PC-3 (cell line): ENCODE results near the gene CDC6. TPM values are rescaled to one million over a fixed set of nuclear protein-coding genes. Genes with fewer than 3 reads are reported as not detected.
A peak's percentile ranks its signal among the peaks of the same experiment; 100 is the strongest.
"Not testable (repeated sequence)": the region's sequence is repeated elsewhere in the genome, so short reads cannot be mapped to it uniquely, and the experiment has no call there.

Experiments used
- ATAC-seq: fragments of 200-7000 bp; cut with Tn5 transposase; 2 replicates; pipeline ENCODE4 v1.9.1; 2020; ENCODE audit warnings: mild to moderate bottlenecking, moderate library complexity
- BruUV-seq: library from RNA; stranded (reverse); fragments of 400-500 nt; replicated peaks from 2 replicates; lab custom pipeline; 2021; lab: Mats Ljungman, UMichigan
- CTCF ChIA-PET: fragments of 300-600 bp; sonication (Branson Sonifier 250); formaldehyde crosslinking; loops from one replicate; lab custom pipeline; 2022; ENCODE audit warnings: antibody characterized with exemption; lab: Charles Lee
- POLR2A ChIA-PET: fragments of 300-600 bp; sonication (Branson Sonifier 250); formaldehyde crosslinking; loops from one replicate; lab custom pipeline; 2022; ENCODE audit warnings: antibody characterized with exemption; ENCODE audit not compliant: unreplicated experiment; lab: Charles Lee
- DNase-seq: peaks from one replicate; pipeline ENCODE4 v3.0.0-alpha.2; 2015
- H2AFZ ChIP-seq: fragments of 300-600 bp; sonication (generic); 2 replicates; pipeline ENCODE4 v1.6.0; 2016; ENCODE audit warnings: antibody characterized with exemption, low read length
- H3F3A ChIP-seq: fragments of 300-600 bp; sonication (generic); one replicate; pipeline ENCODE4 v1.6.0; 2017; ENCODE audit warnings: antibody characterized with exemption, low read length, control low read depth, mild to moderate bottlenecking; ENCODE audit not compliant: unreplicated experiment
- H3K27ac ChIP-seq: fragments of 300-600 bp; sonication (generic); 2 replicates; pipeline ENCODE4 v1.5.1; 2016; ENCODE audit warnings: mild to moderate bottlenecking, low read length
- H3K27me3 ChIP-seq: fragments of 300-600 bp; sonication (generic); 2 replicates; pipeline ENCODE4 v1.6.1; 2016; ENCODE audit warnings: low read length, mixed read lengths
- H3K36me3 ChIP-seq: fragments of 300-600 bp; sonication (generic); 2 replicates; pipeline ENCODE4 v1.6.1; 2016; ENCODE audit warnings: low read depth, mixed run types, low read length, mixed read lengths
- H3K4me1 ChIP-seq: fragments of 300-600 bp; sonication (generic); 2 replicates; pipeline ENCODE4 v1.5.1; 2016; ENCODE audit warnings: low read length; ENCODE audit not compliant: insufficient read depth
- H3K4me2 ChIP-seq: fragments of 300-600 bp; sonication (generic); 2 replicates; pipeline ENCODE4 v1.6.0; 2016; ENCODE audit warnings: low read length
- H3K4me3 ChIP-seq: fragments of 300-600 bp; sonication (generic); 2 replicates; pipeline ENCODE4 v1.5.1; 2016; ENCODE audit warnings: mild to moderate bottlenecking, low read length, mixed read lengths
- H3K79me2 ChIP-seq: fragments of 300-600 bp; sonication (generic); 2 replicates; pipeline ENCODE4 v1.6.1; 2017; ENCODE audit warnings: low read length, mixed read lengths
- H3K9ac ChIP-seq: fragments of 300-600 bp; sonication (generic); 2 replicates; pipeline ENCODE4 v1.6.0; 2016; ENCODE audit warnings: mild to moderate bottlenecking, low read length
- H3K9me2 ChIP-seq: fragments of 300-600 bp; sonication (generic); replicated peaks from 2 replicates; pipeline ENCODE4 v1.6.1; 2016; ENCODE audit warnings: mixed run types, low read length, mixed read lengths
- H3K9me3 ChIP-seq: fragments of 300-600 bp; sonication (generic); 2 replicates; pipeline ENCODE4 v1.6.1; 2016; ENCODE audit warnings: low read length, mixed read lengths
- H4K20me1 ChIP-seq: fragments of 300-600 bp; sonication (generic); 2 replicates; pipeline ENCODE4 v1.6.1; 2016; ENCODE audit warnings: low read length, mixed read lengths
- CTCF ChIP-seq: fragments of 300-600 bp; sonication (generic); conservative IDR thresholded peaks from 2 replicates; pipeline ENCODE4 v1.5.1; 2017; ENCODE audit warnings: antibody characterized with exemption, low read depth, mild to moderate bottlenecking, low read length
- EZH2 ChIP-seq: fragments of 300-600 bp; sonication (generic); IDR thresholded peaks from one replicate; pipeline ENCODE4 v1.6.1; 2017; ENCODE audit warnings: antibody characterized with exemption, mild to moderate bottlenecking, low read length; ENCODE audit not compliant: unreplicated experiment
- EZH2phosphoT487 ChIP-seq: fragments of 300-600 bp; sonication (generic); IDR thresholded peaks from 2 replicates; pipeline ENCODE4 v1.6.1; 2018; ENCODE audit warnings: mild to moderate bottlenecking, antibody characterized with exemption, low read length, borderline replicate concordance
- intact Hi-C: fragments of 100-400 bp; cut with micrococcal nuclease; formaldehyde crosslinking; loops from 2 replicates; pipeline ENCODE4 v1.9.0; 2023
- total RNA-seq: library from RNA; depleted of rRNA; stranded (reverse); fragments of >200 nt; gene quantifications from 2 replicates; pipeline ENCODE4 v1.2.3, GENCODE V29; 2014

The CDC6 gene
- total RNA-seq, 1 experiment from 2014 or later = 48.9 TPM

- Histone ChIP-seq H3K9me3 (no peaks in the 10 kb centered on the region), H3K79me2 (0 out of 2 replicates have a peak, but pooled peaks cover 4% of the 10 kb centered on the region), H2AFZ (no peak overlapping the region), H3K27ac (no peak overlapping the region), H4K20me1 (0 out of 2 replicates have a peak, but pooled peaks cover 5% of the 10 kb centered on the region), H3F3A (no peaks in the 10 kb centered on the region), H3K4me3 (no peak overlapping the region), H3K27me3 (no peaks in the 10 kb centered on the region), H3K36me3 (peaks cover 37% of the 10 kb centered on the region), H3K4me1 (peaks cover 10% of the 10 kb centered on the region), H3K9ac (no peak overlapping the region), H3K9me2 (no peaks in the 10 kb centered on the region), H3K4me2 (no peak overlapping the region)
- CTCF ChIA-PET = interaction anchor here (1.2 to 2.0 kb wide), 2 partner anchors 14 to 52 kb away, joined by 7 to 9 read pairs; no protein-coding TSS in a partner anchor
- intact Hi-C loops = loop anchor here (1.0 to 5.0 kb wide), 5 partner anchors 39 to 259 kb away; partner anchors contain the start of gene TOP2A
- ATAC-seq (peak; percentile 37; the same call in 1 of the 2 replicates), DNase-seq (peak; percentile 65)
- no TSS peak for BruUV-seq
- TF ChIP-seq CTCF (peak; percentile 72), EZH2 (no peak), EZH2phosphoT487 (no peak)
- POLR2A ChIA-PET = no interaction called here
Observed at GRCh38 chr17:40303009-40303657, 15.5 kb downstream of the CDC6 start.

- H3F3A ChIP-seq = no peaks in the 10 kb centered on the region
- DNase-seq = no peak
- no peak overlapping the region for H3K9ac ChIP-seq
- H4K20me1 ChIP-seq = 0 out of 2 replicates have a peak, but pooled peaks cover 5% of the 10 kb centered on the region
- no peak overlapping the region for H2AFZ ChIP-seq
- H3K27ac ChIP-seq = no peak overlapping the region
- ChIA-PET CTCF (interaction anchor here (1.2 to 2.0 kb wide), 2 partner anchors 13 to 51 kb away, joined by 7 to 9 read pairs; no protein-coding TSS in a partner anchor), POLR2A (no interaction called here)
- BruUV-seq = no TSS peak
- H3K4me3 ChIP-seq = no peak overlapping the region
- H3K36me3 ChIP-seq = peaks cover 37% of the 10 kb centered on the region
- H3K4me2 ChIP-seq = no peak overlapping the region
- H3K9me2 ChIP-seq = no peaks in the 10 kb centered on the region
- H3K79me2 ChIP-seq = 0 out of 2 replicates have a peak, but pooled peaks cover 4% of the 10 kb centered on the region
- ATAC-seq = no peak
- no peaks in the 10 kb centered on the region for H3K27me3 ChIP-seq
- intact Hi-C loops = loop anchor here (1.0 to 5.0 kb wide), 5 partner anchors 38 to 258 kb away; partner anchors contain the start of gene TOP2A
- H3K4me1 ChIP-seq = peaks cover 10% of the 10 kb centered on the region
- TF ChIP-seq CTCF (no peak), EZH2phosphoT487 (no peak), EZH2 (no peak)
- no peaks in the 10 kb centered on the region for H3K9me3 ChIP-seq
Observed at GRCh38 chr17:40303708-40304551, 16.3 kb downstream of the CDC6 start.

- ATAC-seq, POLR2A ChIA-PET, H3K27ac ChIP-seq: not testable (repeated sequence)
Observed at GRCh38 chr17:40304552-40304863, 16.8 kb downstream of the CDC6 start.

GRCh38 chr17:40304866-40305265 is 17.2 kb downstream of the CDC6 start:
- Histone ChIP-seq H3K4me1 (peaks cover 17% of the 10 kb centered on the region), H3K36me3 (peaks cover 37% of the 10 kb centered on the region)
- ATAC-seq, H3K4me3 ChIP-seq, POLR2A ChIA-PET, BruUV-seq, H3K9me2 ChIP-seq, H3K4me2 ChIP-seq, H3K9ac ChIP-seq, CTCF ChIA-PET, DNase-seq, H4K20me1 ChIP-seq, H3F3A ChIP-seq, H3K27me3 ChIP-seq, H3K27ac ChIP-seq, H3K9me3 ChIP-seq, H3K79me2 ChIP-seq, H2AFZ ChIP-seq: not testable (repeated sequence)
- intact Hi-C loops = loop anchor here (5.0 kb wide), 3 partner anchors 37 to 257 kb away; partner anchors contain the start of gene TOP2A

More at GRCh38 chr17:40304552-40304863, 16.8 kb downstream of the CDC6 start:
- H3K9ac ChIP-seq, BruUV-seq, H3K4me2 ChIP-seq, H4K20me1 ChIP-seq, H3F3A ChIP-seq, H3K9me3 ChIP-seq, CTCF ChIA-PET, H3K9me2 ChIP-seq, H3K27me3 ChIP-seq, DNase-seq, H2AFZ ChIP-seq, H3K79me2 ChIP-seq, H3K4me3 ChIP-seq: not testable (repeated sequence)
- intact Hi-C loops = loop anchor here (5.0 kb wide), 3 partner anchors 38 to 258 kb away; partner anchors contain the start of gene TOP2A
- peaks cover 14% of the 10 kb centered on the region for H3K4me1 ChIP-seq
- H3K36me3 ChIP-seq = peaks cover 37% of the 10 kb centered on the region
